ENCODE results near the gene DBNL.
"Not testable (repeated sequence)": the region's sequence is repeated elsewhere in the genome, so short reads cannot be mapped to it uniquely, and the experiment has no call there.

The DBNL gene

GRCh38 chr7:44044315-44045225, at the start of gene DBNL:
TSS of gene DBNL (plus strand) at chr7:44044702. CDS start at chr7:44044738, 36 bp downstream.
- DNase-seq (ENCODE audit: low read depth, low spot score): peak; percentile 92

DNA sequence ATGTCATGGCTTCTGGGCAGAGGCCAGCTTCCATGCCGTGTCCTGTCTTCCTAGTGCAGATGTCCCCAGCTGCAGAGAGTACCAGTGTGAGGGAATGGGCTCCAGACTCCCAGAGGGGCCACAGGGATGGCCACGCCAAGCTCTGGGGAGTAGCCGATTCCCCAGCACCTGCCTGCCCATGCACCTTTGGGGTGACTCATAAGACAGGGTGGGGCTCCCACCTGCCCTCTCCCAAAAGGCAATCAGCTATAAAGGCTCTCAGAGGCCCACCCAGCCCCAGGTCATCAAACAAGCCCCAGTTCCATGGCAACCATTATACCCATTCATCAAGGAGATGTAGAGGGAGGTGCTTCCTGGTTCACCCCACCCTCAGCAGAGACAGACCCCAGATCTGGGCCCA, 47.0 kb upstream of the DBNL start, which contains the start of gene SPDYE1:
Gene SPDYE1 (plus strand): TSS at position 366 of the 400 bp plus-strand sequence. CDS start 2,053 bp downstream, outside the sequence.
- DNase-seq (ENCODE audit: low read depth, low spot score): not testable (repeated sequence)

- DNase-seq (ENCODE audit: low read depth, low spot score): not testable (repeated sequence)
Observed at GRCh38 chr7:44012081-44012480, 32.4 kb upstream of the DBNL start.

GRCh38 chr7:44015090-44015489, 29.4 kb upstream of the DBNL start:
- not testable (repeated sequence) for DNase-seq (ENCODE audit: low read depth, low spot score)

DNA sequence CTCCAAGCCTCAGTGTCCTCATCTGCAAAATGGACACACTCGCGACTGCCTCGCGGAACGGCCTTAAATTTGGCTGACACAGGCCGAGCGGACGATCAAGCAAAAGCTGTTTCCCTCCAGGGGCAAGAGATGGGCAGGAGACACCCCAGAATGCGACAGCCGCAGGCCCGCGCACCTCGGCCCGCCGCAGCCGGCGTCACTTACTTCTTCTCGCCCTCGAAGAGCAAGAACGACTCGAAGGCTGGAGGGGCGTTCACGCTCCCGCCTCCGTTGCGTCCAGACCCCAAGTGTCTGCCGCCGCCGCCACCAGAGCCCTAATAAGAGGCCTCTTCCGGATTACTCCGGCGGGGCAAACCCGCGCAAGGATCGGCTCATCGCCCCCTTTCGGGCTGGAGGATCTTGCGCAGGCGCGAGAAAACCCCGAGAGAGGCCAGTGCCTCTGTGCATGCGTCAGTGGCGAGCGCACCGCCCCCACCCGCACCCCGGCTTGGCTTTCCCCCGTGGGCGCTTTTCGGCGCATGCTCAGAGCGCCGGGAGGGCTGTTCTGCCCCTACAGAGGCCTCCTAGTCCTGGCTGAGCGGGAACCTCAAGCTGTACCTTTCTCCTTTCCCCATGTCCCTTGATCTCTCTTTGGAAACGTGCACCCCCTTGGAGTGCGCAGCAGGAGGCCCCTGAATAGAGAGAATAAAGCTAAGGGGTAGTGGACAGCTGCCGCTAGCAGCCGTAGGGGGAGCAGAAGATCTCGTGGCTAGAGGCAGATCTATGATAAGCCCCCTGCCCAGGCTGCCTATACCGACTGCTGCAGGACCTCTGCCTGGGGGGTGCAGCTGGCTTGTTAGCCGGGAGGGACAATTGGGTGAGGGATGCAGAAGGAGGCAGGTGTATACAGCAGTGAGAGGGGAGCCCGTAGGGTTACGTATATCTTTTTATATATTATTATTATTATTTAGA, 25.4 kb upstream of the DBNL start:
- peak; percentile 97 for DNase-seq (ENCODE audit: low read depth, low spot score)

- not testable (repeated sequence) for DNase-seq (ENCODE audit: low read depth, low spot score)
Observed at GRCh38 chr7:44019825-44020224, 24.7 kb upstream of the DBNL start.

GRCh38 chr7:44022069-44022468, 22.4 kb upstream of the DBNL start:
- not testable (repeated sequence) for DNase-seq (ENCODE audit: low read depth, low spot score)

- DNase-seq (ENCODE audit: low read depth, low spot score): not testable (repeated sequence)
Observed at GRCh38 chr7:44022796-44023467, 21.6 kb upstream of the DBNL start.

- not testable (repeated sequence) for DNase-seq (ENCODE audit: low read depth, low spot score)
Observed at GRCh38 chr7:44029433-44029832, 15.1 kb upstream of the DBNL start.

DNA sequence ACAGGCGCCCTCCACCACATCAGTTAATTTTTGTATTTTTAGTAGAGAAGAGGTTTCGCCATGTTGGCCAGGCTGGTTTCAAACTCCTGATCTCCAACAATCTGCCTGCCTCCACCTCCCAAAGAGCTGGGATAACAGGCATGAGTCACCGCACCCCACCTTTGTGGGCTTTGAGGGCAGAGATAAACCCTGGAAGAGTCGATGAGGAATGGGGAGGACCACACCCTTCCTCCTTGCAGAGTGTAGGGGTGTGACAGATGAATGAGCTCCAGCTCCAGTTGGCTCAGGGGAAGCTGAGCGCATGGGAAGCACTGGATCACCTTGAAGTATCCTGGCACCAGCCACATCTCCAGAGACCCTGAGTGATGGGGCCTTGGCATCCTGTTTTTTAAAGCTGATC, 14.5 kb upstream of the DBNL start:
- not testable (repeated sequence) for DNase-seq (ENCODE audit: low read depth, low spot score)

DNA sequence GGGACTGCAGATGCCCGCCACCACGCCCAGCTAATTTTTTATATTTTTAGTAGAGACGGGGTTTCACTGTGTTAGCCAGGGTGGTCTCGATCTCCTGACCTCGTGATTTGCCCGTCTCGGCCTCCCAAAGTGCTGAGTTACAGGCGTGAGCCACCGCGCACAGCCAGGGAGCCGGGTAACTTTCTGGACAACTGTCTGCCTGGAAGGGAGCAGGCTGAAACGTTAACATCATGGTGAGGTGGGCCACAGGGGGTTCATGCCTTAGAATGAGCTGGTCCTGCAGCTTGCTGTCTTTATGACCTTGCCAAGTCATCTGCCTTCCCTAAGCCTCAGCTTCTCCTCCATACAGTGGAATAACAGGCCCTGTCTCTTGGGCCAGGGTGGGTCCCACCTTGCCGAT, 13.2 kb upstream of the DBNL start:
- not testable (repeated sequence) for DNase-seq (ENCODE audit: low read depth, low spot score)

GRCh38 chr7:44032031-44032430, 12.5 kb upstream of the DBNL start:
- not testable (repeated sequence) for DNase-seq (ENCODE audit: low read depth, low spot score)

DNA sequence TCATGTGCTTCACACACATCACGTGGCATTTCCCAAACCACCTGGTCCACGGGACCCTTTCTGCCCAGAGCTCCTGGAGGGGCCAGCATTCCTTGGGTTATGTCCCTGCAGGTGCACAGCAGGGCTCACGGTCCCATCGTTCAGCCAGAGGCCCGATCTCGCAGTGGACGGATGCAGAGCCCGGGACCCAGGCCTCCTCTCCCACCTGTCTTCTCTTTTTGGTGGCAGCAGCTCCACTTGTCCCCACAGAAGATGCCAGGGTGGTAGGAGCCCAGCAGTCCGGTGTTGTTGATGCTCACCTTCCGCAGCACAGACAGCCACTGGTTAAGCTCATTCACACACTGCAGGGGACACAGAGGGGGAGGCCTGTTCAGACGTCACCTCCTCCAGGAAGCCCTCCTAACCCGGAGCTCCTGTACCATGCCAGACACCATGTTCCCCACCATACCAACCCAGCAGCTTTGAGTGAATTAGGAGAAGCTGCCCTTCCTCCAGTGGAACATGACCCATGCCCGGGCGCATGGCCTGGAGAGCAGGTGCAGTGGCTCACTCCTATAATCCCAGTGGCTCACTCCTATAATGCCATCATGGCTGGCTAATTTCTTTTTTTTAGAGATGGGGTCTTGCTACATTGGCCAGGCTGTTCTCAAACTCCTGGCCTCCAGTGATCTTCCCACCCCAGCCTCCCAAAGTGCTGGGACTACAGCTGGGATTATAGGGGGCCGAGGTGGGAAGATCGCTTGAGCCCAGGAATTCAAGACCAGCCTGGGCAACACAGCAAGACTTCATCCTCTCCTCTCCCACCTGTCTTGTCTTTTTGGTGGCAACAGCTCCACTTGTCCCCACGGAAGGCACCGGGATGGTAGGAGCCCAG, 10.3 kb upstream of the DBNL start:
- not testable (repeated sequence) for DNase-seq (ENCODE audit: low read depth, low spot score)

- DNase-seq (ENCODE audit: low read depth, low spot score): peak; percentile 70
Observed at GRCh38 chr7:44036364-44036763, 8.1 kb upstream of the DBNL start.

- not testable (repeated sequence) for DNase-seq (ENCODE audit: low read depth, low spot score)
Observed at GRCh38 chr7:44037951-44038350, 6.6 kb upstream of the DBNL start.

DNA sequence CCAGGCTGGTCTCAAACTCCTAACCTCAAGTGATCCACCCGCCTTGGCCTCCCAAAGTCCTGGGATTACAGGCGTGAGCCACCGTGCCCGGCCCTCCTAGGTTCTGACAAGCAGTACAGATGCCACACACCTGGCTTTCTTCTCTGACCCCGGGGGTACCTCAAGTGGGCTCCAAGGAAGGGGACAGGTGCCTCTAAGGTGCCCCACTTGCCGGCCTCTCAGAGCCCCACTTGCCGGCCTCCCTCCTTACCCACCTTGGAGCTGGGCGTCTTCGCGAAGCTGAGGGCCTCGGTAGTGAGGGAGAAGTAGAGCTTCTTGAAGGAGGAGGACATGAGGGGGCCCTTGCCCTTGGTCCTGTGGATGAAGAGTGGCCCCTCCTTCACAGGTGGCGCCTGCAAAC, 5.9 kb upstream of the DBNL start:
- DNase-seq (ENCODE audit: low read depth, low spot score): not testable (repeated sequence)

DNA sequence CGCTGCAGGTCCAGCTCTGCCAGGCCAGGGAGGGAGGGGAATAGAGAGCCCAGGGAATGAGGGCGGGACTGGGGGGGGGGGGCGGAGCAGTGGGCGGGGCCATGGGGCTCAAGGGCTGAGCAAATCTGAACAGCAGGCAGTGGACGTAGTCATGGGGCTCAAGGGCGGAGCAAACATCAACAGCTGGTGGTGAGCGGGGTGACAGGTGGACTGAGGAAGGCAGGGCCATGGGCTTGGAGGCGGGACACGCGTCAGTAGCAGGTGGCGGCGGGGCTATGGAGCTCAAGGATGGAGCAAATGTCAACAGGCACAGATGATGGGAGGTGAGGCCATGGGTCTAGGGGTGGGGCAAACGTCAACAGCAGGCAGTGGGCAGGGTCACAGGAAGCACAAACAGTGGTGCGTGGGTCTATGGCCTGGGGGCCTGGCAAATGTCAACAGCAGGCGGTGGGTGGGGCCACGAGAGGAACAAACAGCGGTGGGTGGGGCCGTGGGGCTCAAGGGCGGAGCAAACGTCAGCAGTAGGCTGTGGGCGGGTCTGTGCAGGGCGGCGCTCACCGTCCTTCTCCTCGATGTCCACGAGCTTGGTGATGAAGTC, 5.4 kb upstream of the DBNL start:
- peak; percentile 88 for DNase-seq (ENCODE audit: low read depth, low spot score)

- not testable (repeated sequence) for DNase-seq (ENCODE audit: low read depth, low spot score)
Observed at GRCh38 chr7:44039800-44040492, 4.6 kb upstream of the DBNL start.

DNA sequence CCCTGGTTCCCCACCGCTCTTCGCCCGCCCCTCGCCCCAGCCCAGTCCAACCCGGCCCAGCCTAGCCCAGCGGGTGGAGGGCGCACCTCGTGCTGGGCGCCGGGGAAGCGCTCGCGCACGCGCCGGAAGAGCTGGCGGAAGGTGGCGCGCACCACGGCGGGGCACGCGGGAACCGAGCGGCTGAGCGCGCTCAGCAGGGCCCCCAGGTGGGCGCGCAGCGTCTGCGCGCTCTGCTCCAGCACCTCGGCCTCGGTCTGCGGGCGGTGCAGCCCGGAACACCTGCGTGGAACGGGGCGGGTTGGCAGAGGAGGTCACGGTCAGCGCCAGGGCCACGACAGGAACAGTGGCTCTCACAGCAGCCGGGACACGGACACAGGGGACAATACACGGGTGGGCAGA, 4.0 kb upstream of the DBNL start:
- peak; percentile 27 for DNase-seq (ENCODE audit: low read depth, low spot score)

All from ELF-1 (cell line).